A549 (cell line): ENCODE measurements around the gene ENTPD5. TPM values are rescaled to one million over a fixed set of nuclear protein-coding genes. Genes with fewer than 3 reads are reported as not detected.

Source experiments
- ATAC-seq, 2 experiments: fragments of 200-7000 bp in 1 of 2; fragments of >200 bp in 1 of 2; cut with Nextera tagmentation in 1 of 2; cut with Tn5 transposase in 1 of 2; 3 replicates each; pipeline versions ENCODE4 v1.8.0 to v1.9.1; 2018 to 2020; ENCODE audit warnings: mild to moderate bottlenecking in 1 of 2, moderate library complexity in 1 of 2
- CTCF ChIA-PET: fragments of 300-600 bp; sonication (Branson Sonifier 250); formaldehyde crosslinking; extraction: SDS; loops from one replicate; lab custom pipeline; 2021; ENCODE audit warnings: antibody characterized with exemption, inconsistent platforms; lab: Yijun Ruan, JAX
- POLR2A ChIA-PET: fragments of 350-600 bp; formaldehyde crosslinking; extraction: SDS; loops from one replicate; lab custom pipeline; 2021; ENCODE audit warnings: antibody characterized with exemption, inconsistent platforms; lab: Yijun Ruan, JAX
- DNase-seq, 2 experiments: peaks; one replicate each; pipeline versions ENCODE4 v3.0.0 to v3.0.0-alpha.2; 2011 to 2016; ENCODE audit warnings: low read depth in 1 of 2, low spot score in 1 of 2
- FAIRE-seq: peaks from 2 replicates; lab custom pipeline; 2011; peaks lifted over from hg19 to GRCh38; lab: Jason Lieb, UNC
- H3K27ac ChIP-seq, 2 experiments: fragments of >200 bp; sonication (Bioruptor Twin); formaldehyde crosslinking; 3 replicates each; pipeline ENCODE4 v1.5.1; 2016 to 2017
- H3K4me1 ChIP-seq: fragments of >200 bp; sonication (Bioruptor Twin); formaldehyde crosslinking; 3 replicates; pipeline ENCODE4 v1.6.1; 2016
- H3K4me2 ChIP-seq: fragments of >200 bp; sonication (Bioruptor Twin); formaldehyde crosslinking; 3 replicates; pipeline ENCODE4 v1.6.1; 2016
- H3K4me3 ChIP-seq: fragments of >200 bp; sonication (Bioruptor Twin); formaldehyde crosslinking; 3 replicates; pipeline ENCODE4 v1.5.1; 2016
- H3K9me3 ChIP-seq: fragments of >200 bp; sonication (Bioruptor Twin); formaldehyde crosslinking; 3 replicates; pipeline ENCODE4 v1.6.1; 2016
- ATOH8 ChIP-seq: fragments of 250-450 bp; sonication (Bioruptor Pico); IDR thresholded peaks from 2 replicates; pipeline ENCODE4 v1.5.0; 2020; ENCODE audit warnings: low read depth, mild to moderate bottlenecking, moderate library complexity
- BCL3 ChIP-seq: fragments of >200 bp; sonication (Bioruptor Twin); formaldehyde crosslinking; IDR thresholded peaks from 3 replicates; pipeline ENCODE4 v1.6.1; 2016
- CBX8 ChIP-seq: fragments of 200-600 bp; sonication (generic); IDR thresholded peaks from 2 replicates; pipeline ENCODE4 v1.6.1; 2016
- CHD2 ChIP-seq: fragments of 150-350 bp; IDR thresholded peaks from 2 replicates; pipeline ENCODE4 v1.6.1; 2014; ENCODE audit warnings: low read length; ENCODE audit not compliant: partially characterized antibody
- E2F6 ChIP-seq: IDR thresholded peaks from 2 replicates; pipeline ENCODE4 v1.6.1; 2012; ENCODE audit warnings: low read depth, borderline replicate concordance
- EHF ChIP-seq: fragments of 250-450 bp; sonication (Bioruptor Pico); IDR thresholded peaks from 2 replicates; pipeline ENCODE4 v1.5.0; 2020; ENCODE audit warnings: mild to moderate bottlenecking
- GATA3 ChIP-seq: IDR thresholded peaks from 2 replicates; pipeline ENCODE4 v1.6.1; 2012; ENCODE audit warnings: borderline replicate concordance
- HDAC2 ChIP-seq: fragments of 200-600 bp; sonication (generic); IDR thresholded peaks from 2 replicates; pipeline ENCODE4 v1.6.1; 2016
- HEYL ChIP-seq: fragments of 250-450 bp; sonication (Bioruptor Pico); IDR thresholded peaks from 2 replicates; pipeline ENCODE4 v1.8.0; 2021; ENCODE audit warnings: mild to moderate bottlenecking, moderate library complexity
- HOXA7 ChIP-seq: fragments of 250-450 bp; sonication (Bioruptor Pico); IDR thresholded peaks from 2 replicates; pipeline ENCODE4 v1.5.0; 2020; ENCODE audit warnings: mild to moderate bottlenecking, moderate library complexity
- HOXB13 ChIP-seq: fragments of 250-450 bp; sonication (Bioruptor Pico); IDR thresholded peaks from 2 replicates; pipeline ENCODE4 v1.5.0; 2020; ENCODE audit warnings: low read depth, mild to moderate bottlenecking, moderate library complexity
- JUNB ChIP-seq: fragments of >200 bp; sonication (Bioruptor Twin); formaldehyde crosslinking; IDR thresholded peaks from 2 replicates; pipeline ENCODE4 v1.6.1; 2016
- MAX ChIP-seq: IDR thresholded peaks from 2 replicates; pipeline ENCODE4 v1.6.1; 2012
- PBX3 ChIP-seq: IDR thresholded peaks from 2 replicates; pipeline ENCODE4 v1.6.1; 2012
- PHF8 ChIP-seq: fragments of 200-600 bp; sonication (generic); IDR thresholded peaks from 2 replicates; pipeline ENCODE4 v1.6.1; 2016; ENCODE audit warnings: low read depth, mild to moderate bottlenecking, antibody characterized with exemption, moderate library complexity, borderline replicate concordance
- POLR2AphosphoS2 ChIP-seq: conservative IDR thresholded peaks from 2 replicates; pipeline ENCODE4 v1.6.1; 2012; ENCODE audit warnings: low read length, improper control_type of control experiment, inconsistent platforms
- RFX5 ChIP-seq: fragments of 450-650 bp; IDR thresholded peaks from 2 replicates; pipeline ENCODE4 v1.7.1; 2014; ENCODE audit warnings: antibody characterized with exemption, mild to moderate bottlenecking, moderate library complexity
- SREBF2 ChIP-seq: fragments of 450-650 bp; IDR thresholded peaks from 2 replicates; pipeline ENCODE4 v1.6.1; 2014; ENCODE audit warnings: mild to moderate bottlenecking, moderate library complexity
- TFCP2L1 ChIP-seq: fragments of 250-450 bp; sonication (Bioruptor Pico); IDR thresholded peaks from 2 replicates; pipeline ENCODE4 v1.5.0; 2021; ENCODE audit warnings: mild to moderate bottlenecking
- USF2 ChIP-seq: fragments of 450-650 bp; IDR thresholded peaks from 2 replicates; pipeline ENCODE4 v1.6.1; 2014; ENCODE audit warnings: antibody characterized with exemption
- ZFP36 ChIP-seq: fragments of 450-650 bp; IDR thresholded peaks from 2 replicates; pipeline ENCODE4 v1.6.1; 2014; ENCODE audit warnings: borderline replicate concordance; ENCODE audit not compliant: partially characterized antibody
- ZNF302 ChIP-seq: fragments of 250-450 bp; sonication (Bioruptor Pico); IDR thresholded peaks from 2 replicates; pipeline ENCODE4 v1.9.0; 2021; ENCODE audit warnings: inconsistent platforms, mild to moderate bottlenecking, moderate library complexity
- WGBS: methylation state at CpG from one replicate; pipeline ENCODE4 v1.1.6; 2017; ENCODE audit errors: missing lambda C conversion rate; 5-methylcytosine and 5-hydroxymethylcytosine counted together
- polyA plus RNA-seq, 4 experiments: library from polyadenylated mRNA; depleted of rRNA in 3 of 4; stranded (reverse); fragments of >200 nt; fragmentation: RNase III in 1 of 4; extraction: RNeasy Plus Mini Kit Qiagen cat#74134 plus additional on column Dnase treatment in 1 of 4; gene quantifications; 2 replicates in 3 of 4; 3 replicates in 1 of 4; pipeline ENCODE4 v1.2.3, GENCODE V29; 2011 to 2017

Gene ENTPD5
- polyA plus RNA-seq, 2 of the 4 experiments (the other 2 are of a cell fraction) = 6.0 to 17.4 TPM

GRCh38 chr14:73973497-73973896 is 45.6 kb downstream of the ENTPD5 start:
- Histone ChIP-seq H3K4me2 (no peak overlapping the region), H3K4me3 (no peak overlapping the region), H3K4me1 (peaks cover 9% of the 10 kb centered on the region; the same call in 1 of the 3 replicates)
- CTCF ChIA-PET = interaction anchor here (0.6 to 1.0 kb wide), 3 partner anchors 15 to 37 kb away, joined by 3 to 5 read pairs (median 3); partner anchors contain the start of genes COQ6 and FAM161B
- DNase-seq (no peak), ATAC-seq (no peak)
- TF ChIP-seq HOXA7 (CRISPR knock-in tag) = no peak
- TF ChIP-seq, all 56 proteins: peak for 0
- no peak overlapping the region for H3K27ac ChIP-seq
- WGBS = 75% methylated on average over 2 of the region's 2 CpGs
- FAIRE-seq = no peak
- H3K9me3 ChIP-seq = no peaks in the 10 kb centered on the region
- POLR2A ChIA-PET = no interaction called here

GRCh38 chr14:73968885-73969284 is 50.2 kb downstream of the ENTPD5 start:
- H3K27ac ChIP-seq = no peak overlapping the region
- ChIA-PET CTCF (no interaction called here), POLR2A (no interaction called here)
- H3K4me3 ChIP-seq = no peak overlapping the region
- DNase-seq (no peak), ATAC-seq (no peak), FAIRE-seq (no peak)
- TF ChIP-seq HEYL (CRISPR knock-in tag) = no peak
- no peak for TF ChIP-seq PBX3
- no peak for TF ChIP-seq EHF (CRISPR knock-in tag)
- TF ChIP-seq GATA3 = no peak
- no peak for TF ChIP-seq RFX5
- TF ChIP-seq POLR2AphosphoS2 = no peak
- no peak for TF ChIP-seq ZNF302 (CRISPR knock-in tag)
- no peak for TF ChIP-seq CBX8
- no peak for TF ChIP-seq BCL3
- TF ChIP-seq MAX = no peak
- no peak for TF ChIP-seq HOXB13
- TF ChIP-seq PHF8 = no peak
- no peak for TF ChIP-seq HDAC2
- no peaks in the 10 kb centered on the region for H3K9me3 ChIP-seq
- H3K4me1 ChIP-seq = no peaks in the 10 kb centered on the region
- 91% methylated on average over 2 of the region's 2 CpGs for WGBS
- H3K4me2 ChIP-seq = no peak overlapping the region

- ATAC-seq (no peak), DNase-seq (no peak), FAIRE-seq (no peak)
- CTCF ChIA-PET = interaction anchor here (0.7 to 0.9 kb wide), 2 partner anchors 10 to 11 kb away, joined by 3 to 4 read pairs; no protein-coding TSS in a partner anchor
- no peak overlapping the region for H3K4me2 ChIP-seq
- TF ChIP-seq HDAC2 (no peak), USF2 (no peak), ZFP36 (no peak), E2F6 (no peak), RFX5 (no peak), JUNB (no peak), ATOH8 (CRISPR knock-in tag) (no peak), TFCP2L1 (CRISPR knock-in tag) (no peak), SREBF2 (no peak), CHD2 (no peak), EHF (CRISPR knock-in tag) (no peak), CBX8 (no peak)
- TF ChIP-seq, all 56 proteins: peak for 0
- H3K4me3 ChIP-seq = no peak overlapping the region
- H3K9me3 ChIP-seq = no peaks in the 10 kb centered on the region
- H3K27ac ChIP-seq = no peak overlapping the region
- no peaks in the 10 kb centered on the region for H3K4me1 ChIP-seq
- 92% methylated on average over 4 of the region's 4 CpGs for WGBS
- POLR2A ChIA-PET = no interaction called here
These were observed 53.9 kb downstream of the ENTPD5 start for GRCh38 chr14:73965216-73965615.
